ENCODE data around the gene TDRD9. TPM values are rescaled to one million over a fixed set of nuclear protein-coding genes. Genes with fewer than 3 reads are reported as not detected.

The TDRD9 gene
- total RNA-seq, 5 donors from 2014 or later (not counting 1 experiment from before 2014, with no cell fraction given): 0.43 to 1.3 (median 0.56) TPM

DNA sequence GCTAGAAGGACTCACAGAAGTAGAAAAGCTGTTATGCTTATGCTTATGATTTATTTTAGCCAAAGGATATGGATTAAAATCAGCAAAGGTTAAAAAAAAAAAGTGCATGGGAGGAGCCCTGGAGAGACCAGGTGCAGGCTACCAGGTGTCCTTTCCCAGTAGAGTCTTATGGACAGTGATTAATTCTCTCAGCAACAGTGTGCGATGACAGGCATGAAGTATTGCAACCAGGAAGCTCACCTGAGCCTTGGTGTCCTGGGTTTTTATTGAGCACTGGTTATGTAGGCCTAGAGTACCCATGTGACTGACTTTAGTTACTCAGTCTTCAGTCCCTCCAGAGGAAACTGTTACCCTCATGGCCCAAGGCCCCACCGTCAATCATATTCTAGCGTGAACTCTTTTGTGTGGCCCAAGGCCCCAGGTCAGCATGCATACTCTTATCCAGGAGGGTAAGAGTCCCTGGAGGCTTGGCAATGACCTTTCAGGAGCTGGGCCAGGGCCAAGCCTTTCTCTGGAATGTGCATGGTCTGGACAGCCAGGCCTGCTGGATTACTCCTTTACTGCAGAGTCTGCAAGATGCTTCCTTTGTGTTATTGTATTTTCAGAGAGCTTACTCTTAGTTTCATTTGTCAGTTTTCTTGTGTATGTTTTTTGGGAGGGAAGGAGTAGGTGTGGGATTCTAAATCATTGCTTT, 83.7 kb downstream of the TDRD9 start:
- ChIA-PET CTCF (interaction anchor here in 1 of 2 donors (0.7 kb wide), 1 partner anchor 17 kb away, joined by 6 read pairs; no protein-coding TSS in a partner anchor), POLR2A (interaction anchor here in 1 of 2 donors (0.7 kb wide), 1 partner anchor 195 kb away, joined by 5 read pairs; no protein-coding TSS in a partner anchor)
- Histone ChIP-seq H3K4me1 (ENCODE audit: control insufficient read depth in 1 of 2, extremely low read depth in 1 of 2, insufficient read depth in 2 of 2, low read length in 2 of 2) (no peaks in the 10 kb centered on the region), H3K27me3 (replicated peaks in 1 of 2; ENCODE audit: control insufficient read depth in 2 of 2, extremely low read depth in 1 of 2, insufficient read depth in 2 of 2, low read length in 1 of 2) (peaks cover 0 to 9% of the 10 kb centered on the region in 2 experiments), H3K4me3 (ENCODE audit: control insufficient read depth in 1 of 2, extremely low read depth in 1 of 2, low read length in 1 of 2) (no peak overlapping the region), H3K9me3 (no peaks in the 10 kb centered on the region), H3K36me3 (ENCODE audit: control insufficient read depth in 2 of 2, extremely low read depth in 1 of 2, insufficient read depth in 1 of 2, low read length in 1 of 2) (no peaks in the 10 kb centered on the region), H3K27ac (ENCODE audit: low read length) (no peak overlapping the region)
- no peak overlapping the region for H3K4me3 Mint-ChIP-seq
- no peaks in the 10 kb centered on the region for H3K36me3 Mint-ChIP-seq
- ATAC-seq (replicated peaks in 1 of 4) (no peak), DNase-seq (no peak)
- 100% methylated on average over 1 of the region's 3 CpGs for WGBS (ENCODE audit: insufficient coverage)
- no peak overlapping the region for H3K27ac Mint-ChIP-seq
- no peaks in the 10 kb centered on the region for H3K9me3 Mint-ChIP-seq
- peaks cover 15 to 21% of the 10 kb centered on the region in 2 donors for H3K27me3 Mint-ChIP-seq
- no peaks in the 10 kb centered on the region for H3K4me1 Mint-ChIP-seq

GRCh38 chr14:104014764-104015163, 86.5 kb downstream of the TDRD9 start:
- ATAC-seq (replicated peaks in 1 of 4) (no peak), DNase-seq (no peak)
- Mint-ChIP-seq H3K9me3 (no peaks in the 10 kb centered on the region), H3K36me3 (no peaks in the 10 kb centered on the region), H3K27ac (no peak overlapping the region), H3K27me3 (peaks cover 25 to 30% of the 10 kb centered on the region in 2 donors), H3K4me3 (no peak overlapping the region), H3K4me1 (no peaks in the 10 kb centered on the region)
- CTCF ChIA-PET: no interaction called here
- POLR2A ChIA-PET: no interaction called here
- Histone ChIP-seq H3K27ac (ENCODE audit: low read length) (no peak overlapping the region), H3K27me3 (replicated peaks in 1 of 2; ENCODE audit: control insufficient read depth in 2 of 2, extremely low read depth in 1 of 2, insufficient read depth in 2 of 2, low read length in 1 of 2) (peaks cover 0 to 14% of the 10 kb centered on the region in 2 experiments), H3K9me3 (no peaks in the 10 kb centered on the region), H3K4me3 (ENCODE audit: control insufficient read depth in 1 of 2, extremely low read depth in 1 of 2, low read length in 1 of 2) (no peak overlapping the region), H3K4me1 (ENCODE audit: control insufficient read depth in 1 of 2, extremely low read depth in 1 of 2, insufficient read depth in 2 of 2, low read length in 2 of 2) (no peaks in the 10 kb centered on the region), H3K36me3 (ENCODE audit: control insufficient read depth in 2 of 2, extremely low read depth in 1 of 2, insufficient read depth in 1 of 2, low read length in 1 of 2) (no peaks in the 10 kb centered on the region)
- WGBS (ENCODE audit: insufficient coverage): 85% methylated on average over 2 of the region's 5 CpGs

GRCh38 chr14:104016873-104017650, 88.8 kb downstream of the TDRD9 start:
- no peaks in the 10 kb centered on the region for H3K4me1 Mint-ChIP-seq
- H3K36me3 Mint-ChIP-seq: no peaks in the 10 kb centered on the region
- CTCF ChIA-PET: no interaction called here
- no peak for ATAC-seq (replicated peaks in 1 of 4)
- Histone ChIP-seq H3K4me1 (ENCODE audit: control insufficient read depth in 1 of 2, extremely low read depth in 1 of 2, insufficient read depth in 2 of 2, low read length in 2 of 2) (no peaks in the 10 kb centered on the region), H3K27me3 (replicated peaks in 1 of 2; ENCODE audit: control insufficient read depth in 2 of 2, extremely low read depth in 1 of 2, insufficient read depth in 2 of 2, low read length in 1 of 2) (peaks cover 0 to 17% of the 10 kb centered on the region in 2 experiments), H3K27ac (ENCODE audit: low read length) (no peak overlapping the region), H3K36me3 (ENCODE audit: control insufficient read depth in 2 of 2, extremely low read depth in 1 of 2, insufficient read depth in 1 of 2, low read length in 1 of 2) (no peaks in the 10 kb centered on the region), H3K4me3 (ENCODE audit: control insufficient read depth in 1 of 2, extremely low read depth in 1 of 2, low read length in 1 of 2) (no peak overlapping the region), H3K9me3 (no peaks in the 10 kb centered on the region)
- POLR2A ChIA-PET: no interaction called here
- DNase-seq: no peak
- H3K27ac Mint-ChIP-seq: no peak overlapping the region
- peaks cover 36 to 41% of the 10 kb centered on the region in 2 donors for H3K27me3 Mint-ChIP-seq
- 63% methylated on average over 3 of the region's 11 CpGs for WGBS (ENCODE audit: insufficient coverage)
- no peak overlapping the region for H3K4me3 Mint-ChIP-seq
- no peaks in the 10 kb centered on the region for H3K9me3 Mint-ChIP-seq

DNA sequence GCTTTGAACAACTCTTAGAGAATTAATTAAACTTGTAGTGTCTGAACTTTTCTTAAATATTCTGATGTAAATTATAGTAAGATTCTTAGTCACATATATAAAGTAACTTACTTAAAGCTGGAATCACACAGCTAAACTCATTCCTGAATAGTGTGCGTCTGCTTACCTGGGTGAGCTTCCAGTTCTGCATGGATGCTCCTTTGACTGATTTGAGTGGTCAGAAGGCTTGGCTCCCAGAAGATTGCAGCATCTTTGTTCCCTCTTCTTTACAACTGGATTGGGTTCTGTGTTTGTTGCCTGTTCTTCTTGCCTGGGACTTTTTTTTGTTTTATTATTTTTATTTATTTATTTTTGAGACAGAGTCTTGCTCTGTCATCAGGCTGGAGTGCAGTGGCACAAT, 90.8 kb downstream of the TDRD9 start:
- ChIA-PET POLR2A (no interaction called here), CTCF (no interaction called here)
- no peak overlapping the region for H3K4me3 Mint-ChIP-seq
- Histone ChIP-seq H3K4me3 (ENCODE audit: control insufficient read depth in 1 of 2, extremely low read depth in 1 of 2, low read length in 1 of 2) (no peak overlapping the region), H3K36me3 (ENCODE audit: control insufficient read depth in 2 of 2, extremely low read depth in 1 of 2, insufficient read depth in 1 of 2, low read length in 1 of 2) (no peaks in the 10 kb centered on the region), H3K27ac (ENCODE audit: low read length) (no peak overlapping the region), H3K27me3 (replicated peaks in 1 of 2; ENCODE audit: control insufficient read depth in 2 of 2, extremely low read depth in 1 of 2, insufficient read depth in 2 of 2, low read length in 1 of 2) (peaks cover 0 to 20% of the 10 kb centered on the region in 2 experiments), H3K9me3 (no peaks in the 10 kb centered on the region), H3K4me1 (ENCODE audit: control insufficient read depth in 1 of 2, extremely low read depth in 1 of 2, insufficient read depth in 2 of 2, low read length in 2 of 2) (no peaks in the 10 kb centered on the region)
- ATAC-seq (replicated peaks in 1 of 4) (no peak), DNase-seq (no peak)
- no peak overlapping the region for H3K27ac Mint-ChIP-seq
- H3K4me1 Mint-ChIP-seq: no peaks in the 10 kb centered on the region
- H3K27me3 Mint-ChIP-seq: peaks cover 36 to 45% of the 10 kb centered on the region in 2 donors
- WGBS (ENCODE audit: insufficient coverage): no CpG with 5 or more reads among the region's 1 CpG
- H3K9me3 Mint-ChIP-seq: no peaks in the 10 kb centered on the region
- H3K36me3 Mint-ChIP-seq: no peaks in the 10 kb centered on the region

DNA sequence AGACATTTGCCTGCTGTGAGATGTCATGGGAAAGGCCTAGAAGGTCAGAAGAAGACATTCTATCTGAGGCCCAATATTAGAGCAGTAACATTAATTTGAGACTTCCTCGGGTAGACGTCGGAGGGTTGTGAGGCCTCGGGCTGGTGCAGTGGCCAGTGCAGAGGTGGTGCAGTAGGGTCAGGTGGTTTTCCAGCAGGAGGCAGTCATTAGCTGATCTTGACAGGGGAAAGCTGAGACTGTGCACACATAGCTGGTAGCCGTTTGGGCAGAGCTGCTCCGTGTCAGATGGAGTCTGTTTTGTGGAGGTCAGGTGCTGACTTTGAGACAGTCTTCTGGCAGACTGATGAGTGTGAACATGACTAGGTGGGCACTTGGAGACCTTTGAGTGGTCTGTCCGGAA, 91.5 kb downstream of the TDRD9 start:
- DNase-seq (no peak), ATAC-seq (replicated peaks in 1 of 4) (no peak)
- no peak overlapping the region for H3K4me3 ChIP-seq (ENCODE audit: control insufficient read depth in 1 of 2, extremely low read depth in 1 of 2, low read length in 1 of 2)
- no peaks in the 10 kb centered on the region for H3K4me1 ChIP-seq (ENCODE audit: control insufficient read depth in 1 of 2, extremely low read depth in 1 of 2, insufficient read depth in 2 of 2, low read length in 2 of 2)
- H3K27ac ChIP-seq (ENCODE audit: low read length): no peak overlapping the region
- H3K27me3 ChIP-seq (replicated peaks in 1 of 2; ENCODE audit: control insufficient read depth in 2 of 2, extremely low read depth in 1 of 2, insufficient read depth in 2 of 2, low read length in 1 of 2): peaks cover 0 to 20% of the 10 kb centered on the region in 2 experiments
- H3K36me3 ChIP-seq (ENCODE audit: control insufficient read depth in 2 of 2, extremely low read depth in 1 of 2, insufficient read depth in 1 of 2, low read length in 1 of 2): no peaks in the 10 kb centered on the region
- Mint-ChIP-seq H3K4me3 (no peak overlapping the region), H3K27me3 (peaks cover 32 to 45% of the 10 kb centered on the region in 2 donors), H3K36me3 (no peaks in the 10 kb centered on the region), H3K9me3 (no peaks in the 10 kb centered on the region), H3K4me1 (no peaks in the 10 kb centered on the region), H3K27ac (no peak overlapping the region)
- WGBS (ENCODE audit: insufficient coverage): 81% methylated on average over 7 of the region's 7 CpGs
- H3K9me3 ChIP-seq: no peaks in the 10 kb centered on the region
- POLR2A ChIA-PET: no interaction called here
- CTCF ChIA-PET: no interaction called here

GRCh38 chr14:104020471-104020870, 92.2 kb downstream of the TDRD9 start:
- H3K9me3 ChIP-seq: no peaks in the 10 kb centered on the region
- CTCF ChIA-PET: no interaction called here
- no peak overlapping the region for H3K27ac Mint-ChIP-seq
- WGBS (ENCODE audit: insufficient coverage): 83% methylated on average over 2 of the region's 9 CpGs
- H3K27me3 ChIP-seq (replicated peaks in 1 of 2; ENCODE audit: control insufficient read depth in 2 of 2, extremely low read depth in 1 of 2, insufficient read depth in 2 of 2, low read length in 1 of 2): peaks cover 0 to 20% of the 10 kb centered on the region in 2 experiments
- peaks cover 28 to 42% of the 10 kb centered on the region in 2 donors for H3K27me3 Mint-ChIP-seq
- H3K27ac ChIP-seq (ENCODE audit: low read length): no peak overlapping the region
- H3K36me3 ChIP-seq (ENCODE audit: control insufficient read depth in 2 of 2, extremely low read depth in 1 of 2, insufficient read depth in 1 of 2, low read length in 1 of 2): no peaks in the 10 kb centered on the region
- H3K4me3 Mint-ChIP-seq: no peak overlapping the region
- no peaks in the 10 kb centered on the region for H3K36me3 Mint-ChIP-seq
- no peak overlapping the region for H3K4me3 ChIP-seq (ENCODE audit: control insufficient read depth in 1 of 2, extremely low read depth in 1 of 2, low read length in 1 of 2)
- DNase-seq (no peak), ATAC-seq (replicated peaks in 1 of 4) (no peak)
- H3K9me3 Mint-ChIP-seq: no peaks in the 10 kb centered on the region
- no peaks in the 10 kb centered on the region for H3K4me1 ChIP-seq (ENCODE audit: control insufficient read depth in 1 of 2, extremely low read depth in 1 of 2, insufficient read depth in 2 of 2, low read length in 2 of 2)
- POLR2A ChIA-PET: no interaction called here
- no peaks in the 10 kb centered on the region for H3K4me1 Mint-ChIP-seq

Measured in T-cell (primary cell).